HepG2 (cell line): ENCODE data around the gene DEGS1. TPM values are rescaled to one million over a fixed set of nuclear protein-coding genes. Genes with fewer than 3 reads are reported as not detected.
A peak's percentile ranks its signal among the peaks of the same experiment; 100 is the strongest.

ENCODE experiments used
- CBX1 ChIP-seq: IDR thresholded peaks from one replicate; pipeline ENCODE4 v1.6.1; 2016; ENCODE audit warnings: antibody characterized with exemption, low read depth
- ELF4 ChIP-seq: sonication (generic); formaldehyde crosslinking; IDR thresholded peaks from 2 replicates; pipeline ENCODE4 v1.5.0; 2020; ENCODE audit warnings: missing genetic modification reagents, mild to moderate bottlenecking, moderate library complexity, borderline replicate concordance
- ERF ChIP-seq: IDR thresholded peaks from 2 replicates; pipeline ENCODE4 v1.6.1; 2018; ENCODE audit warnings: missing biosample characterization, missing genetic modification reagents
- HES4 ChIP-seq: sonication (generic); formaldehyde crosslinking; IDR thresholded peaks from 2 replicates; pipeline ENCODE4 v1.9.0; 2021; ENCODE audit warnings: mild to moderate bottlenecking, missing genetic modification reagents, borderline replicate concordance
- HIVEP1 ChIP-seq: sonication (generic); formaldehyde crosslinking; IDR thresholded peaks from 2 replicates; pipeline ENCODE4 v1.4.0; 2020; ENCODE audit warnings: mild to moderate bottlenecking, missing genetic modification reagents
- KDM4B ChIP-seq: sonication (generic); formaldehyde crosslinking; IDR thresholded peaks from 2 replicates; pipeline ENCODE4 v1.4.0; 2020; ENCODE audit warnings: missing genetic modification reagents
- KLF13 ChIP-seq: sonication (generic); formaldehyde crosslinking; IDR thresholded peaks from 2 replicates; pipeline ENCODE4 v1.4.0; 2020; ENCODE audit warnings: mild to moderate bottlenecking, missing genetic modification reagents
- PLRG1 ChIP-seq: fragments of 450-650 bp; conservative IDR thresholded peaks from 2 replicates; pipeline ENCODE4 v1.6.1; 2016
- SMAD1 ChIP-seq: sonication (generic); formaldehyde crosslinking; IDR thresholded peaks from 2 replicates; pipeline ENCODE4 v1.4.0; 2020; ENCODE audit warnings: missing genetic modification reagents, low read depth, mild to moderate bottlenecking, borderline replicate concordance
- SUZ12 ChIP-seq: fragments of 150-350 bp; IDR thresholded peaks from 2 replicates; pipeline ENCODE4 v1.6.1; 2014; ENCODE audit warnings: low read depth, low read length
- USF2 ChIP-seq, 2 experiments: sonication (generic) in 1 of 2; formaldehyde crosslinking in 1 of 2; IDR thresholded peaks; 2 replicates each; pipeline versions ENCODE4 v1.5.1 to v1.6.1; 2011 to 2020; ENCODE audit warnings: borderline replicate concordance in 1 of 2, low read depth in 1 of 2, low read length in 1 of 2, mild to moderate bottlenecking in 1 of 2, missing genetic modification reagents in 1 of 2, moderate library complexity in 1 of 2
- XBP1 ChIP-seq: sonication (generic); formaldehyde crosslinking; IDR thresholded peaks from 2 replicates; pipeline ENCODE4 v1.5.0; 2020; ENCODE audit warnings: missing genetic modification reagents
- YY1 ChIP-seq: IDR thresholded peaks from 2 replicates; pipeline ENCODE4 v1.6.1; 2011; ENCODE audit warnings: low read length, low read depth, moderate library complexity, mild to moderate bottlenecking; ENCODE audit not compliant: insufficient read depth, insufficient replicate concordance
- ZNF282 ChIP-seq: fragments of 450-650 bp; IDR thresholded peaks from 2 replicates; pipeline ENCODE4 v1.6.1; 2018; ENCODE audit not compliant: partially characterized antibody
- ZNF296 ChIP-seq: sonication (generic); formaldehyde crosslinking; conservative IDR thresholded peaks from 2 replicates; pipeline ENCODE4 v1.5.0; 2020; ENCODE audit warnings: mild to moderate bottlenecking, missing genetic modification reagents
- ZNF354B ChIP-seq: sonication (generic); formaldehyde crosslinking; IDR thresholded peaks from 2 replicates; pipeline ENCODE4 v1.8.0; 2022; ENCODE audit warnings: mild to moderate bottlenecking, missing genetic modification reagents
- ZNF501 ChIP-seq: sonication (generic); formaldehyde crosslinking; IDR thresholded peaks from 2 replicates; pipeline ENCODE4 v1.5.1; 2020; ENCODE audit warnings: mild to moderate bottlenecking, moderate library complexity, missing genetic modification reagents
- ZNF619 ChIP-seq: sonication (generic); formaldehyde crosslinking; IDR thresholded peaks from 2 replicates; pipeline ENCODE4 v1.4.0; 2020; ENCODE audit warnings: mild to moderate bottlenecking, missing genetic modification reagents
- polyA plus RNA-seq, 8 experiments: library from polyadenylated mRNA; depleted of rRNA in 3 of 8; stranded (reverse) in 7 of 8; unstranded in 1 of 8; fragments of >200 nt; fragmentation: Illumina TruSeq in 4 of 8; extraction: Trizol in 4 of 8; gene quantifications; 2 replicates each; pipeline versions ENCODE4 v1.2.1 to v1.2.3, GENCODE V29; 2011 to 2016; ENCODE audit warnings: low read depth in 4 of 8, missing spikeins in 1 of 8, mixed read lengths in 1 of 8; ENCODE audit not compliant: insufficient read depth in 1 of 8
- total RNA-seq, 5 experiments: library from RNA; depleted of rRNA; stranded (reverse); fragments of >200 nt; fragmentation: Illumina TruSeq; extraction: Trizol; gene quantifications; 2 replicates each; pipeline ENCODE4 v1.2.3, GENCODE V29; 2016; ENCODE audit warnings: low read depth in 1 of 5
- TF ChIP-seq, protein P1 (sequence below): sonication (generic); formaldehyde crosslinking; conservative IDR thresholded peaks from 2 replicates; pipeline ENCODE4 v1.8.0; 2022; ENCODE audit warnings: low read depth, missing genetic modification reagents
- TF ChIP-seq, protein P2 (sequence below): sonication (generic); formaldehyde crosslinking; IDR thresholded peaks from 2 replicates; pipeline ENCODE4 v1.8.0; 2022; ENCODE audit warnings: mild to moderate bottlenecking, missing genetic modification reagents, borderline replicate concordance
- TF ChIP-seq, protein P3 (sequence below): sonication (generic); formaldehyde crosslinking; IDR thresholded peaks from 2 replicates; pipeline ENCODE4 v1.5.0; 2020; ENCODE audit warnings: mild to moderate bottlenecking, low read depth, missing genetic modification reagents, borderline replicate concordance
- TF ChIP-seq, protein P4 (sequence below): sonication (generic); formaldehyde crosslinking; IDR thresholded peaks from 2 replicates; pipeline ENCODE4 v1.5.0; 2020; ENCODE audit warnings: missing genetic modification reagents

DEGS1 gene
- total and polyA plus RNA-seq, 2 of the 13 experiments (the other 11 are each of a cell fraction or from before 2014, with no cell fraction given): 18.1 to 35.9 TPM

DNA sequence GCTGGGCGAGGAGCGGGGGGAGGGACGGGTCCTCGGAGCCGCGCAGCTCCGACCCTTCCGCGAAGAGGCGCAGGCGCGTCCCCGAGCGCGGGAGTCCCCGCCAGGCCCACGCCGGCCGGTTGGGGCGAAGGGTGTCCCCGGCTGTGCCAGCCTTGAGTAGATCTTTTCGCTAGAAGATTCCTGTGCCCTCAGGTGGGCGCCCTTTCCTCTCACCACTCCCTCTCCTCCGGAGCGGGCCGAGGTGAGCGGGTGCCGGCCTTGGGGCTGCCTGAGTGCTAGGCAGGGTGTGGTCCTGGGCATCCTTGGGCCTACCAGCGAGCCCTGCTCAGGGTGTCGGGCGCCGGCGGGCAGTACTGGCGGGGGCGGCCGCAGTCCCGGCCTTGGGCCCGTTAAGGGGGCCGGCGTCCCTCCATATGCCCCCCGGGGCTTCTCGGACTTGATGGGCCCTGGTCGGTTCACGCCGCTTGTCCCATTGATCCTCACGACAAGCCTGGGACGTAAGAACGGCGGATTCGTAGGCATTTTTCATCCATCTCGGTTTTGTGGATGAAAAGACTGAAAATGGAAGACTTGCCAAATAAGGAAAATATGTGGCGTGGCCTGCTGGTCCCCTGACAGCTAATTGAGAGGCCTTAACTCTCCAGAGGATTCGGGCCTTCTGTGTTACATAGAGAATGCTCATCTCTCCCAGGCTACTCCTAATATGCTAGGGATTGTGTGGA is 712 bp downstream of the DEGS1 start (continued):
- TF ChIP-seq, protein P1, sequence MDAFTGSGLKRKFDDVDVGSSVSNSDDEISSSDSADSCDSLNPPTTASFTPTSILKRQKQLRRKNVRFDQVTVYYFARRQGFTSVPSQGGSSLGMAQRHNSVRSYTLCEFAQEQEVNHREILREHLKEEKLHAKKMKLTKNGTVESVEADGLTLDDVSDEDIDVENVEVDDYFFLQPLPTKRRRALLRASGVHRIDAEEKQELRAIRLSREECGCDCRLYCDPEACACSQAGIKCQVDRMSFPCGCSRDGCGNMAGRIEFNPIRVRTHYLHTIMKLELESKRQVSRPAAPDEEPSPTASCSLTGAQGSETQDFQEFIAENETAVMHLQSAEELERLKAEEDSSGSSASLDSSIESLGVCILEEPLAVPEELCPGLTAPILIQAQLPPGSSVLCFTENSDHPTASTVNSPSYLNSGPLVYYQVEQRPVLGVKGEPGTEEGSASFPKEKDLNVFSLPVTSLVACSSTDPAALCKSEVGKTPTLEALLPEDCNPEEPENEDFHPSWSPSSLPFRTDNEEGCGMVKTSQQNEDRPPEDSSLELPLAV (CRISPR knock-in tag): no peak
- TF ChIP-seq, protein P2, sequence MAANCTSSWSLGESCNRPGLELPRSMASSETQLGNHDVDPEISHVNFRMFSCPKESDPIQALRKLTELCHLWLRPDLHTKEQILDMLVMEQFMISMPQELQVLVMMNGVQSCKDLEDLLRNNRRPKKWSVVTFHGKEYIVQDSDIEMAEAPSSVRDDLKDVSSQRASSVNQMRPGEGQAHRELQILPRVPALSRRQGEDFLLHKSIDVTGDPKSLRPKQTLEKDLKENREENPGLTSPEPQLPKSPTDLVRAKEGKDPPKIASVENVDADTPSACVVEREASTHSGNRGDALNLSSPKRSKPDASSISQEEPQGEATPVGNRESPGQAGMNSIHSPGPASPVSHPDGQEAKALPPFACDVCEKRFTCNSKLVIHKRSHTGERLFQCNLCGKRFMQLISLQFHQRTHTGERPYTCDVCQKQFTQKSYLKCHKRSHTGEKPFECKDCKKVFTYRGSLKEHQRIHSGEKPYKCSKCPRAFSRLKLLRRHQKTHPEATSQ (CRISPR knock-in tag): no peak
- TF ChIP-seq ZNF619 (CRISPR knock-in tag): no peak
- TF ChIP-seq KLF13 (CRISPR knock-in tag): 0 out of 2 replicates have a peak, but pooled peaks have one; percentile 40
- TF ChIP-seq HIVEP1 (CRISPR knock-in tag): peak; percentile 66; the same call in 1 of the 2 replicates
- no peak for TF ChIP-seq USF2 (IDR thresholded peaks at IDR 0.05; ENCODE audit: low read depth, low read length)
- no peak; the same call in 1 of the 2 replicates for TF ChIP-seq USF2 (CRISPR knock-in tag; IDR thresholded peaks at IDR 0.05; ENCODE audit: borderline replicate concordance)
- no peak for TF ChIP-seq KDM4B
- 0 out of 2 replicates have a peak, but pooled peaks have one; percentile 33 for TF ChIP-seq ZNF501 (CRISPR knock-in tag)
- no peak; the same call in 1 of the 2 replicates for TF ChIP-seq SMAD1 (CRISPR knock-in tag)
- TF ChIP-seq XBP1: no peak
- no peak for TF ChIP-seq ZNF296 (CRISPR knock-in tag)
- TF ChIP-seq ERF (CRISPR knock-in tag): no peak
- no peak for TF ChIP-seq PLRG1
- no peak for TF ChIP-seq ELF4
- no peak for TF ChIP-seq ZNF282
- no peak for TF ChIP-seq ZNF354B (CRISPR knock-in tag)
- no peak for TF ChIP-seq SUZ12
- TF ChIP-seq YY1: no peak
- no peak for TF ChIP-seq CBX1
- TF ChIP-seq HES4 (CRISPR knock-in tag): peak; percentile 8; the same call in 1 of the 2 replicates
- TF ChIP-seq, protein P3, sequence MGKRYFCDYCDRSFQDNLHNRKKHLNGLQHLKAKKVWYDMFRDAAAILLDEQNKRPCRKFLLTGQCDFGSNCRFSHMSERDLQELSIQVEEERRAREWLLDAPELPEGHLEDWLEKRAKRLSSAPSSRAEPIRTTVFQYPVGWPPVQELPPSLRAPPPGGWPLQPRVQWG: no peak
- TF ChIP-seq, protein P4, sequence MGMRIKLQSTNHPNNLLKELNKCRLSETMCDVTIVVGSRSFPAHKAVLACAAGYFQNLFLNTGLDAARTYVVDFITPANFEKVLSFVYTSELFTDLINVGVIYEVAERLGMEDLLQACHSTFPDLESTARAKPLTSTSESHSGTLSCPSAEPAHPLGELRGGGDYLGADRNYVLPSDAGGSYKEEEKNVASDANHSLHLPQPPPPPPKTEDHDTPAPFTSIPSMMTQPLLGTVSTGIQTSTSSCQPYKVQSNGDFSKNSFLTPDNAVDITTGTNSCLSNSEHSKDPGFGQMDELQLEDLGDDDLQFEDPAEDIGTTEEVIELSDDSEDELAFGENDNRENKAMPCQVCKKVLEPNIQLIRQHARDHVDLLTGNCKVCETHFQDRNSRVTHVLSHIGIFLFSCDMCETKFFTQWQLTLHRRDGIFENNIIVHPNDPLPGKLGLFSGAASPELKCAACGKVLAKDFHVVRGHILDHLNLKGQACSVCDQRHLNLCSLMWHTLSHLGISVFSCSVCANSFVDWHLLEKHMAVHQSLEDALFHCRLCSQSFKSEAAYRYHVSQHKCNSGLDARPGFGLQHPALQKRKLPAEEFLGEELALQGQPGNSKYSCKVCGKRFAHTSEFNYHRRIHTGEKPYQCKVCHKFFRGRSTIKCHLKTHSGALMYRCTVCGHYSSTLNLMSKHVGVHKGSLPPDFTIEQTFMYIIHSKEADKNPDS (CRISPR knock-in tag): no peak
